ENCODE data around the gene MYL3. TPM values are rescaled to one million over a fixed set of nuclear protein-coding genes. Genes with fewer than 3 reads are reported as not detected.
A peak's percentile ranks its signal among the peaks of the same experiment; 100 is the strongest.
"Not testable (repeated sequence)": the region's sequence is repeated elsewhere in the genome, so short reads cannot be mapped to it uniquely, and the experiment has no call there.

MYL3 gene
- total and polyA plus RNA-seq, 5 donors from 2014 or later = not detected

GRCh38 chr3:46812237-46812791 is 50.9 kb downstream of the MYL3 start:
- H3K9me3 Mint-ChIP-seq = peaks cover 0 to 1% (median 0%) of the 10 kb centered on the region in 7 donors

DNA sequence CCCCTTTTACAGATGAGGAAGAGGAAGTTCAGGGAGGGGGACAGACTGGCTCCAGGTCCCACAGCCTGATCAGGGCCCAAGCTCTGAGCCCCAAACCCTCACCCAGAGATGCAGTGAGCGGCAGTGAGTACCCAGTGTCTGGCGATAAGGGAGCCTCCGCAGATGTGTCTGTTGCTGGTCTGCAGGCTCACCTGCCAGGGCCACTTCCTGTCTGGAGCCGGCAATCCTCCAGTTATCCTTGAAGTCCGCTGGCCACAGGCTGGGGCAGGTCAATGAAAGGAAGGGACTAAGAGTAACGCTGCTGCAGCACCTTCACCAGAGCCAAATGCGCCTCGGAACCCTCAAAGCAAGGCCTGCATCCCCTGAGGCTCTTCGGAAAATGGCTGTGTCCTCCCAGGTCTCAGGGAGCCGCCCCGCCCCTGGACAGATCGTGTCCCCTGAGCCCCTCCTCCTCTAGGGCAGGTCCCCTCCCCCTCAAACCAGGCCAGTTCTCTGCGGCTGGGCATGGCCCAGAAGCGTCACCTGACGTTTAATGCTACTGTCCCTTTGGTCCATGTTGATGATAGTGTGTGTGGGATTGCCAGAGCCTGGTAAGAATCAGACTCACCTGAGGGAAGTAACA is 51.5 kb downstream of the MYL3 start:
- Mint-ChIP-seq H3K9me3 (peaks cover 0 to 3% (median 0%) of the 10 kb centered on the region in 7 donors), H3K27me3 (peaks cover 19% of the 10 kb centered on the region), H3K36me3 (no peaks in the 10 kb centered on the region), H3K4me3 (peak overlapping the region in 3 of 4 donors; percentile 41 to 64 (median 47)), H3K4me1 (peaks cover 0 to 22% (median 8%) of the 10 kb centered on the region in 4 donors), H3K27ac (no peak overlapping the region)
- ATAC-seq (ENCODE audit: low read depth in 2 of 2) (no peak), DNase-seq (no peak)
- H3K27ac ChIP-seq (ENCODE audit: insufficient read depth, low read length, poor library complexity, severe bottlenecking) = no peak overlapping the region
- H3K27me3 ChIP-seq (ENCODE audit: control insufficient read depth, insufficient read depth, low read length) = no peaks in the 10 kb centered on the region
- H3K4me3 ChIP-seq (ENCODE audit: low read depth, low read length) = no peak overlapping the region
- H3K9me3 ChIP-seq (ENCODE audit: control insufficient read depth in 2 of 2, low read length in 2 of 2) = no peaks in the 10 kb centered on the region
- peaks cover 9% of the 10 kb centered on the region for H3K4me1 ChIP-seq (ENCODE audit: control insufficient read depth, insufficient read depth, low read length, poor library complexity, severe bottlenecking)
- H3K36me3 ChIP-seq (ENCODE audit: control insufficient read depth, insufficient read depth, low read length) = no peaks in the 10 kb centered on the region

More at GRCh38 chr3:46812237-46812791, 50.9 kb downstream of the MYL3 start:
- Histone ChIP-seq H3K36me3 (ENCODE audit: control insufficient read depth, insufficient read depth, low read length) (no peaks in the 10 kb centered on the region), H3K27me3 (ENCODE audit: control insufficient read depth, insufficient read depth, low read length) (no peaks in the 10 kb centered on the region), H3K27ac (ENCODE audit: insufficient read depth, low read length, poor library complexity, severe bottlenecking) (no peak overlapping the region), H3K4me1 (ENCODE audit: control insufficient read depth, insufficient read depth, low read length, poor library complexity, severe bottlenecking) (peaks cover 9% of the 10 kb centered on the region), H3K4me3 (ENCODE audit: low read depth, low read length) (peak overlapping the region; percentile 59), H3K9me3 (ENCODE audit: control insufficient read depth in 2 of 2, low read length in 2 of 2) (no peaks in the 10 kb centered on the region)
- Mint-ChIP-seq H3K4me1 (peaks cover 0 to 22% (median 8%) of the 10 kb centered on the region in 4 donors), H3K4me3 (peak overlapping the region; percentile 26 to 83 (median 75)), H3K27ac (peak overlapping the region in 1 of 3 donors; percentile 39), H3K27me3 (peaks cover 19% of the 10 kb centered on the region), H3K36me3 (no peaks in the 10 kb centered on the region)
- DNase-seq = peak; percentile 43 to 69 (median 50)
- ATAC-seq (ENCODE audit: low read depth in 2 of 2) = peak; percentile 69 to 70

GRCh38 chr3:46808766-46809165 is 54.5 kb downstream of the MYL3 start:
- H3K4me3 Mint-ChIP-seq; H3K27ac Mint-ChIP-seq; H3K9me3 ChIP-seq (ENCODE audit: control insufficient read depth in 2 of 2, low read length in 2 of 2); H3K4me3 ChIP-seq (ENCODE audit: low read depth, low read length); H3K27ac ChIP-seq (ENCODE audit: insufficient read depth, low read length, poor library complexity, severe bottlenecking); H3K36me3 Mint-ChIP-seq; H3K9me3 Mint-ChIP-seq; H3K4me1 ChIP-seq (ENCODE audit: control insufficient read depth, insufficient read depth, low read length, poor library complexity, severe bottlenecking); H3K27me3 ChIP-seq (ENCODE audit: control insufficient read depth, insufficient read depth, low read length); ATAC-seq (ENCODE audit: low read depth in 2 of 2); H3K36me3 ChIP-seq (ENCODE audit: control insufficient read depth, insufficient read depth, low read length): not testable (repeated sequence)
- Mint-ChIP-seq H3K4me1 (peaks cover 0 to 22% (median 8%) of the 10 kb centered on the region in 4 donors), H3K27me3 (peaks cover 21% of the 10 kb centered on the region)
- peak in 1 of 3 donors; percentile 7 for DNase-seq

Other genes starting within 250 kb of the MYL3 start
- 25.8 TPM for gene ALS2CL, start 169.8 kb downstream of the MYL3 start, total RNA-seq
- 1 to 10 TPM; 1.3 to 2.5 (median 1.7) TPM for gene ALS2CL, start 169.8 kb downstream of the MYL3 start, polyA plus RNA-seq
- 1.9 TPM for gene TMIE, start 162.1 kb downstream of the MYL3 start, total RNA-seq
- gene TMIE, start 162.1 kb downstream of the MYL3 start, polyA plus RNA-seq = 1 to 10 TPM in 3 of 4 donors, under 1 TPM in 1; 0.60 to 1.9 (median 1.4) TPM
- gene PRSS50, start 145.6 kb downstream of the MYL3 start, total RNA-seq = not detected
- gene PRSS50, start 145.6 kb downstream of the MYL3 start, polyA plus RNA-seq = not detected
- not detected for gene PTH1R, start 14.3 kb upstream of the MYL3 start, total RNA-seq
- gene PTH1R, start 14.3 kb upstream of the MYL3 start, polyA plus RNA-seq = not detected
- gene CCDC12, start 113.3 kb upstream of the MYL3 start, total RNA-seq = 71.8 TPM
- gene CCDC12, start 113.3 kb upstream of the MYL3 start, polyA plus RNA-seq = 100 to 1,000 TPM in 3 of 4 donors, 10 to 100 TPM in 1; 90.4 to 116 (median 106) TPM
- gene NBEAL2, start 116.2 kb upstream of the MYL3 start, total RNA-seq = 429 TPM
- gene NBEAL2, start 116.2 kb upstream of the MYL3 start, polyA plus RNA-seq = 10 to 100 TPM in 2 of 4 donors, 1 to 10 TPM in 2; 4.7 to 13.5 (median 8.6) TPM